HG02885 (cell line): ENCODE measurements around the gene CDC45.
A peak's percentile ranks its signal among the peaks of the same experiment; 100 is the strongest.

ENCODE experiments used
- ATAC-seq: cut with Tn5 transposase; IDR thresholded peaks from one replicate; pipeline ENCODE4 v1.9.1; 2021; ENCODE audit warnings: mild to moderate bottlenecking; ENCODE audit not compliant: unreplicated experiment, poor library complexity

The CDC45 gene

GRCh38 chr22:19448076-19448607 is 31.6 kb upstream of the CDC45 start:
- ATAC-seq, result peak; percentile 40

- no peak for ATAC-seq
Observed at GRCh38 chr22:19448739-19449421, 30.8 kb upstream of the CDC45 start.

GRCh38 chr22:19449422-19449767 is 30.3 kb upstream of the CDC45 start:
- no peak for ATAC-seq

- no peak for ATAC-seq
Observed at GRCh38 chr22:19450363-19451175, 29.2 kb upstream of the CDC45 start.

GRCh38 chr22:19451570-19451969 is 28.1 kb upstream of the CDC45 start:
- ATAC-seq, result no peak

GRCh38 chr22:19453718-19454117 is 26.0 kb upstream of the CDC45 start:
- ATAC-seq, result no peak

GRCh38 chr22:19454156-19454555 is 25.6 kb upstream of the CDC45 start:
- ATAC-seq, result no peak

GRCh38 chr22:19455033-19455432 is 24.7 kb upstream of the CDC45 start:
- ATAC-seq, result no peak

- ATAC-seq, result no peak
Observed at GRCh38 chr22:19455585-19456370, 23.9 kb upstream of the CDC45 start.

- ATAC-seq, result no peak
Observed at GRCh38 chr22:19456541-19456940, 23.2 kb upstream of the CDC45 start.

- ATAC-seq, result no peak
Observed at GRCh38 chr22:19457828-19458428, 21.8 kb upstream of the CDC45 start.

GRCh38 chr22:19460036-19460435 is 19.7 kb upstream of the CDC45 start:
- no peak for ATAC-seq

- no peak for ATAC-seq
Observed at GRCh38 chr22:19461506-19461905, 18.2 kb upstream of the CDC45 start.

- ATAC-seq, result no peak
Observed at GRCh38 chr22:19463008-19463407, 16.7 kb upstream of the CDC45 start.

- ATAC-seq, result no peak
Observed at GRCh38 chr22:19463491-19464469, 15.9 kb upstream of the CDC45 start.

GRCh38 chr22:19464546-19464945 is 15.2 kb upstream of the CDC45 start:
- no peak for ATAC-seq

GRCh38 chr22:19464975-19465374 is 14.7 kb upstream of the CDC45 start:
- no peak for ATAC-seq

GRCh38 chr22:19466126-19466716 is 13.5 kb upstream of the CDC45 start:
- ATAC-seq, result no peak
